Ureter (tissue), 1 donor: Measurements from ENCODE around the gene CYP4F2. TPM values are rescaled to one million over a fixed set of nuclear protein-coding genes. Genes with fewer than 3 reads are reported as not detected.

ENCODE experiments used
- total RNA-seq: library from RNA; stranded (reverse); gene quantifications from one replicate; pipeline ENCODE4 v1.2.4, GENCODE V29; 2023
- donor health status: DM: yes; HTN: yes; CAD: no.

Gene CYP4F2
- total RNA-seq, 1 donor from 2014 or later, result 2.2 TPM

Other genes with a start within 250 kb of the CYP4F2 start
- 98.1 TPM for gene CYP4F12, start 225.0 kb downstream of the CYP4F2 start, total RNA-seq
- not detected for gene OR10H2, start 170.1 kb downstream of the CYP4F2 start, total RNA-seq
- not detected for gene OR10H3, start 160.1 kb downstream of the CYP4F2 start, total RNA-seq
- gene OR10H5, start 110.4 kb downstream of the CYP4F2 start, total RNA-seq, result not detected
- gene OR10H1, start 82.4 kb downstream of the CYP4F2 start, total RNA-seq, result 0.60 TPM
- gene CYP4F11, start 36.5 kb upstream of the CYP4F2 start, total RNA-seq, result 9.3 TPM
- not detected for gene OR10H4, start 50.9 kb upstream of the CYP4F2 start, total RNA-seq
- gene TPM4, start 178.4 kb upstream of the CYP4F2 start, total RNA-seq, result 422 TPM
- 70.8 TPM for gene RAB8A, start 213.8 kb upstream of the CYP4F2 start, total RNA-seq
- 10.6 TPM for gene HSH2D, start 245.6 kb upstream of the CYP4F2 start, total RNA-seq